Gastroesophageal sphincter (tissue), 4 donors: ENCODE data around the gene DNAH11. TPM values are rescaled to one million over a fixed set of nuclear protein-coding genes. Genes with fewer than 3 reads are reported as not detected.

Source experiments
- ATAC-seq: fragments of 150-250 bp; one replicate; pipeline ENCODE4 v1.9.1; 2016; ENCODE audit warnings: mild to moderate bottlenecking, moderate library complexity
- H3K27ac ChIP-seq, 4 donors: fragments of 200-600 bp; sonication (generic) in 3 of 4; 1 replicate in 3 of 4; 2 replicates in 1 of 4; pipeline ENCODE4 v1.5.1; 2016 to 2019
- H3K27me3 ChIP-seq: fragments of 200-600 bp; sonication (generic); one replicate; pipeline ENCODE4 v1.5.1; 2019
- H3K36me3 ChIP-seq, 2 donors: fragments of 200-600 bp; sonication (generic); one replicate each; pipeline ENCODE4 v1.5.1; 2019; ENCODE audit warnings: control low read depth in 1 of 2
- H3K4me1 ChIP-seq, 3 donors: fragments of 200-600 bp; sonication (generic); 1 replicate in 2 of 3; 2 replicates in 1 of 3; pipeline ENCODE4 v1.5.1; 2016 to 2019; ENCODE audit warnings: control low read depth in 2 of 3
- H3K4me3 ChIP-seq, 2 donors: fragments of 200-600 bp; sonication (generic); one replicate each; pipeline ENCODE4 v1.5.1; 2019; ENCODE audit warnings: mild to moderate bottlenecking in 1 of 2, moderate library complexity in 1 of 2
- H3K9me3 ChIP-seq, 3 donors: fragments of 200-600 bp; sonication (generic); one replicate each; pipeline ENCODE4 v1.5.1; 2017 to 2019; ENCODE audit warnings: control low read depth in 2 of 3
- CTCF ChIP-seq, 4 experiments: fragments of 200-600 bp in 2 of 4; fragments of 450-650 bp in 2 of 4; sonication (generic) in 1 of 4; IDR thresholded peaks; one replicate each; pipeline ENCODE4 v1.5.1; 2017 to 2019; ENCODE audit warnings: antibody characterized with exemption in 4 of 4, mild to moderate bottlenecking in 2 of 4, moderate library complexity in 2 of 4
- EP300 ChIP-seq: sonication (generic); formaldehyde crosslinking; IDR thresholded peaks from one replicate; pipeline ENCODE4 v1.6.1; 2017; ENCODE audit warnings: antibody characterized with exemption, mild to moderate bottlenecking
- POLR2A ChIP-seq, 2 donors: fragments of 450-650 bp; IDR thresholded peaks; one replicate each; pipeline ENCODE4 v1.6.1; 2017; ENCODE audit warnings: antibody characterized with exemption in 2 of 2, mild to moderate bottlenecking in 2 of 2, moderate library complexity in 1 of 2
- POLR2AphosphoS5 ChIP-seq: sonication (generic); formaldehyde crosslinking; IDR thresholded peaks from one replicate; pipeline ENCODE4 v1.6.1; 2017; ENCODE audit warnings: antibody characterized with exemption
- WGBS, 2 donors: methylation state at CpG; one replicate each; pipeline ENCODE4 v1.1.5; 2018; ENCODE audit warnings: low coverage in 1 of 2; 5-methylcytosine and 5-hydroxymethylcytosine counted together
- total RNA-seq, 4 donors: library from RNA; depleted of rRNA; stranded (reverse); fragments of >200 nt; gene quantifications; one replicate each; pipeline ENCODE4 v1.1.0, GENCODE V29; 2016

DNAH11 gene
- total RNA-seq, 4 donors from 2014 or later, result 6.9 to 31.8 (median 10.4) TPM

GRCh38 chr7:21943436-21943835 is 400.6 kb downstream of the DNAH11 start:
- no peak overlapping the region for H3K4me3 ChIP-seq
- TF ChIP-seq POLR2A (IDR thresholded peaks at IDR 0.05) (no peak), EP300 (no peak), CTCF (IDR thresholded peaks at IDR 0.05) (no peak), POLR2AphosphoS5 (no peak)
- no peaks in the 10 kb centered on the region for H3K9me3 ChIP-seq
- 61 to 66% methylated on average over 2 to 5 of the region's 5 CpGs for WGBS, 2 donors
- H3K4me1 ChIP-seq, result peaks cover 0 to 71% (median 14%) of the 10 kb centered on the region in 3 donors
- no peaks in the 10 kb centered on the region for H3K27me3 ChIP-seq
- H3K27ac ChIP-seq, result peak overlapping the region in 3 of 4 donors; percentile 68 to 89 (median 87)
- no peak for ATAC-seq
- H3K36me3 ChIP-seq, result no peaks in the 10 kb centered on the region

- Histone ChIP-seq H3K9me3 (no peaks in the 10 kb centered on the region), H3K4me3 (peak overlapping the region; percentile 59 to 81), H3K36me3 (no peaks in the 10 kb centered on the region), H3K27me3 (no peaks in the 10 kb centered on the region), H3K4me1 (peaks cover 0 to 60% (median 14%) of the 10 kb centered on the region in 3 donors), H3K27ac (peak overlapping the region; percentile 30 to 89 (median 84))
- no peak for ATAC-seq
- WGBS, 2 donors, result 0% methylated on average over 18 to 22 of the region's 34 CpGs
- TF ChIP-seq EP300, result no peak
- TF ChIP-seq CTCF (IDR thresholded peaks at IDR 0.05), result peak in 1 of 4 experiments; percentile 11
- no peak for TF ChIP-seq POLR2AphosphoS5
- no peak for TF ChIP-seq POLR2A (IDR thresholded peaks at IDR 0.05)
These were observed 402.0 kb downstream of the DNAH11 start for GRCh38 chr7:21944616-21945453.

- Histone ChIP-seq H3K4me3 (peak within 1 kb of the TSS; percentile 59 to 81), H3K27me3 (no peaks in the 10 kb centered on the region), H3K9me3 (no peaks in the 10 kb centered on the region), H3K36me3 (no peaks in the 10 kb centered on the region), H3K4me1 (peaks cover 0 to 56% (median 14%) of the 10 kb centered on the region in 3 donors), H3K27ac (peak within 1 kb of the TSS; percentile 30 to 89 (median 84))
- ATAC-seq, result peak; percentile 91
- 0% methylated on average over 6 to 11 of the region's 83 CpGs for WGBS, 2 donors
- no peak for TF ChIP-seq CTCF (IDR thresholded peaks at IDR 0.05)
- peak; percentile 26 for TF ChIP-seq POLR2AphosphoS5
- peak; percentile 41 to 57 for TF ChIP-seq POLR2A (IDR thresholded peaks at IDR 0.05)
- TF ChIP-seq EP300, result no peak
These were observed 402.8 kb downstream of the DNAH11 start, which contains the start of gene CDCA7L for GRCh38 chr7:21945454-21946221. TSS of gene CDCA7L (minus strand) at chr7:21945899. CDS start at chr7:21945804, 95 bp downstream.

GRCh38 chr7:21946222-21946709 is 403.4 kb downstream of the DNAH11 start:
- no peak for ATAC-seq
- Histone ChIP-seq H3K9me3 (no peaks in the 10 kb centered on the region), H3K27ac (peak overlapping the region in 3 of 4 donors; percentile 80 to 89 (median 87)), H3K4me1 (peaks cover 0 to 50% (median 13%) of the 10 kb centered on the region in 3 donors), H3K36me3 (no peaks in the 10 kb centered on the region), H3K27me3 (no peaks in the 10 kb centered on the region), H3K4me3 (peak overlapping the region; percentile 59 to 81)
- 22 to 100% methylated on average over 1 to 3 of the region's 8 CpGs for WGBS, 2 donors
- no peak for TF ChIP-seq POLR2AphosphoS5
- TF ChIP-seq CTCF (IDR thresholded peaks at IDR 0.05), result no peak
- TF ChIP-seq POLR2A (IDR thresholded peaks at IDR 0.05), result no peak
- no peak for TF ChIP-seq EP300
